DMS153 treated with DMSO at 0.1 percent for 48 hours (cell line): ENCODE data around the gene SRXN1.
"Not testable (repeated sequence)": the region's sequence is repeated elsewhere in the genome, so short reads cannot be mapped to it uniquely, and the experiment has no call there.

Experiments used
- DNase-seq: peaks from one replicate; lab custom pipeline; 2025; ENCODE audit not compliant: unreplicated experiment; lab: John Stamatoyannopoulos, UW

SRXN1 gene

GRCh38 chr20:655726-656624, 3.0 kb upstream of the SRXN1 start:
- DNase-seq, result no peak

DNA sequence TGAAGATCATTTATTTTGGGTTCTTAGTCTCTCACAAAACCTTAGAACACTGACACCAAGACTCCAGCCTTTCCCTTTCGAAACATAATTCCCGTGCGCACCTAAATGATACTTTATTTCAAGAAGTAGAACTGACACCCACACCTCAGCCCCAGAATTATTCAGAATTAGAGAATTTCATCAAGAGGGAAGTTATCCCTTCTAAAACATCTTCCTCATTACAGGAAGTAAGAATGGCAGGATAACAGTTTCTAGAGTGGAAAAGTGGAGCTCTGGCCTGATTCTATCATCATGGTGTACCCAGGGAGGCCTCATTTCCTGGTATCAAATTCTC, 1.4 kb upstream of the SRXN1 start:
- no peak for DNase-seq

DNA sequence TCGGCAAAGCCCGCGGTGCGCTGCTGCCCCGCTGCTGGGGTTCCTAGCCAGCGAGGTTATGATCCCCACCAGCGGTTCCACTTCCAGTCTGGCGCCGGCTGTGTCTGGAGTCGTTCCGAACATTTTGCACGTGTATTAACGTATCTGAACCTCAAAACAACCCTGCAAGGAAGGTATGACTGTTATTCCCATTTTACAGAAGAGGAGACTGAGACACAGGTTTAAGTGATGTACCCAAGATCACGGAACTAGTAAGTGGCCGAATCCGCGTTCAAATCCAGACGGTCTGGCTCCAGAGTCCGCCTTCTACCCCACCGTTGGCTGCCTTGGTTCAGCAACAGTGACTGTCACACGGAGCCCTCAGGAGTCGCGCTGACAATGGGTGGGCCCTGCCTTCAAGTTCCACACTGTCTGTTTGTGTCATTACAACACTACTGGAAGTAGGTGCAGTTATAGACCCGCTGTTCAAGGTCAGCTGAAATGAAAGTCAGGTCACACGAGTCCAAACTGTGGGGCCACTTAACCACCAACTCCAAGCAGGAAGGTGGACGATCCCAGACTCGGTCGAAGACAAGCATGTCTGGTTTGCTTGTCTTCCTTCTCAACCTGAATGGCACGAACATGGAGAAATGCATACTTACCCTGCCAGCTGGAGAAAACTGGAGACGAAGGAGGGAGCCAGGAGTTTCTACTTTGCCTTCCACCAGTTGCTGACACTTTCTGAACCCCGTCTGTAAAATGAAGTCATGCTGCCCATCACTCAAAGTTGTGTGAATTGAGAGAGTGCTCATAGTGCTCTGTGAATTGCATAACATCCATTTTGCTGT, 803 bp upstream of the SRXN1 start:
- DNase-seq, result no peak

GRCh38 chr20:652615-653109, 338 bp downstream of the SRXN1 start:
- DNase-seq, result no peak

- DNase-seq, result no peak
Observed at GRCh38 chr20:651713-652614, 1.0 kb downstream of the SRXN1 start.

- DNase-seq, result no peak
Observed at GRCh38 chr20:650954-651353, 2.0 kb downstream of the SRXN1 start.

- DNase-seq, result no peak
Observed at GRCh38 chr20:650281-650680, 2.7 kb downstream of the SRXN1 start.

DNA sequence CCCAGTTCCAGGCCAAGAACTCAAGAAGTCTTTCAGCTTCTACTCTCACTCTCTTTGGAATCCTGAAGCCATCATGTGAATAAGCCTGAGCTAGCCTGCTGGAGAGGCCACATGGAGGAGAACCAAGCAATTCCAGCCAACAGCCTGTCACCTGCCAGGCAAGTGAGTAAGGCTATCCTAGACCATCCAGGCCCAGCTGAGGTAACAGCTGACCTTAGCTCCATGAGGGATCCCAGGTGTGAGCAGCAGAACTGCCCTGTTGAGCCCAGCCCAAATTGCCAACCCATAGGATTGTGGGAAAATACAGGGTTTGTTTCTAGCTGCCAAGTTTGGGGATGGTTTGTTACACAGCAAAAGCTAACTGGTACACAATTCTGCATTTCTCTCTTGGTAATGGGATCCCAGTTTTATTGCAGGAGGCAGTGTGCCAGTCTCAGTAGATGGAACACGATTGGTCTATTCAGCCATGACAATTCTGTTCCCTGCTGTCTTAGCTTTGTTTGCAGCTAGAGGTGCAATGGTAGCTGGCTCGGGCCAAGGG, 5.5 kb downstream of the SRXN1 start:
- no peak for DNase-seq

DNA sequence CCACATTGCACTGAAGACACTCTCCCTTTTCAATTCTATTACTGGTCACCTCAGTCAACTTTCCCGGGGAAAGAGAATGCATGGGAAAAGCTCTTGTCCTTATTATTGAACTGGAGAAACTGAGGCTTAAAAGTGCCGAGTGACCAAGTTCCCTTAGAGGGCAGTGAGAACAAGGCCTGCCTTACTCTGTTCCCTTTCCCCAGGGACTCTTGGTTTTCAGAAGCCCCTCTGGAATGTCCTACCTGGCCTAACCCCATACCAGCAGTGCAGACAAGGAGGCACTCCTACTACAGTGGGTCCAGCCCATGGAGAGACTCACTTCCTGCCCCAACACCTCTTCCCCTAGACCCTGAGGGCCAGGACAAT, 6.1 kb downstream of the SRXN1 start:
- no peak for DNase-seq

DNA sequence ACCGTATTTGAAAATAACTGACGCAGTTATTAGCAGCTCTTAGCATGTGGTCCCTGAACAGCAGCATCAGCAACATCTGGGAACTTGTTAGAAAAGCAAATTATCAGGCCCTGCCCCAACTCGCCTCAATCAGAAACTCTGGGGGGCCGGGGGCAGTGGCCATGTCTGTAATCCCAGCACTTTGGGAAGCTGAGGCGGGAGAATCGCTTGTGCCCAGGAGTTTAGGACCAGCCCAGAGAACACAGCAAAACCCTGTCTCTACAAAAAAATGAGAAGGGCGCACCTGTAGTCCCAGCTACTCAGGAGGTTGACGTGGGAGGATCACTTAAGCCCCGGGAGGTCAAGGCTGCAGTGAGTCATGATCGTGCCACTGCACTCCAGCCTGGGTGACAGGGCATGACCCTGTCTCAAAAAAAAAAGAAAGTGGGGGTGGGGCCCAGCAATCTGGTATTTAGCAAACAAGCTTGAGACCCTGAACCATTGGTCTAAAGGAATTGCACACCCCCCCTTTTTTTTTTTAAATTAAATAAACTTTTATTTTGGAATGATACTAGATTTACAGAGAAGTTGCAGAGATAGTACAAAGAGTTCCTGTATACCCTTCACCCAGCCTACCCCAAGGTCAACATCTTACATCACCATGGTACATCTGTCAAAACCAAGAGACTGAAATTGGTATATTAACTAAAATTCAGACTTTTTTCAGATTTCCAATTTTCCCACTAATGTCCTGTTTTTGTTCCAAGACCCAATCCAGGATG, 6.7 kb downstream of the SRXN1 start:
- no peak for DNase-seq

- DNase-seq, result peak; percentile 39
Observed at GRCh38 chr20:645318-646106, 7.5 kb downstream of the SRXN1 start.

- no peak for DNase-seq
Observed at GRCh38 chr20:644692-645317, 8.2 kb downstream of the SRXN1 start.

DNA sequence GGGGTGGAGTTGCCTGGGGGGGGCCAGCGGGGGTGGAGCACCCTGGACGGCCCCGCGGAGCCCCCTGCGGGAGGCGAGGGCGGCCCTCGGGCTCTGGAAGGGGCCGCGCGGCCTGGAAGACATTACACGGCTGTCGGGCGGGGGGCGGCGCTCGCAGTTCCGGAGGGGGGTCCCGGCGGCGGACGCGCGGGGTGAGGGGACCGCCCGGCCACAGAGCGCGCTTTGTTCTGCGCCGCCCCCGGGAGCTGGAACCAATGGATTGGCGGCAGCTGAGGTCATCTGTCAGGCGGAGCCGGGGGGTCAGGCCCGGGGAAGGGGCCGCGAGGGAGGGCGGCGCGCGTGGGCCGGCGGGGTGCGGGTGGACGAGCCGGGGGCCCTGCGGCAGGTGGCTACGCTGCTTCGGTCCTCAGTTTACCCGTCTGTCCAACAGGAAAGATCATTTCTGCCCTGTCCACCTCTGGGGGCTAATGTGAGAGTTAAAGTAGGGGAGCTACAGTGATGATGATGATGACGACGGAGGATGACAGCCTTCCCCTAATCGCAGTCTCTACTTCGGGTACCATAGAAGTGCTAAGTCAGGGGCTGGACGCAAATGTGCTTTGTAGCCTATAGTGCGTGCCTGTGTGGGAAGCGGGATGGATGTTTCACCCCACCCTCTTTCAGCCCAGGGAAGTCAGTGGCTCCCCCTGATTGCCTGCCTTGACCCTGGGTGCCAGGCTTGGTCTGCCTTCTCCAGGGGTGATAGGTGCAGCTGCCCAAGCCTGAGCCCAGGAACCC, 10.4 kb downstream of the SRXN1 start:
- no peak for DNase-seq

GRCh38 chr20:642013-642397, 11.0 kb downstream of the SRXN1 start:
- not testable (repeated sequence) for DNase-seq

DNA sequence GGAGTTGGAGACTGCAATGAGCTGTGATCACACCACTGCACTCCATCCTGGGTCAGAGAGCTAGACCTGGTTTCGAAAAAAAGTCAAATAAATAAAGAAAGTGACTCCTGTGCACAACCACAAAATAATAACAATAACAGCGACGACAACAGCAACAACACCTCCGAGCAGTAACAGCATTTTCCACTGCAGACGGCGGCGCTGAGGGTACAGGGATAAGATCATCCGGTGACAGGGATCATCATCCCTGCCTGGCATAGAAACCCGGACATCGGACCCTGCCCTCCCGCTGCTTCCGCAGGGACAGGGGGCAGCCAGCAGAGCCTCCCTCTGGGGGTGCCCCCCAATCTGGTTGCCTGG, 11.5 kb downstream of the SRXN1 start:
- DNase-seq, result no peak

GRCh38 chr20:640674-641515, 12.1 kb downstream of the SRXN1 start:
- DNase-seq, result no peak

GRCh38 chr20:638579-638978, 14.4 kb downstream of the SRXN1 start:
- no peak for DNase-seq
